Measurements from ENCODE around the gene HIVEP3.

Gene HIVEP3

DNA sequence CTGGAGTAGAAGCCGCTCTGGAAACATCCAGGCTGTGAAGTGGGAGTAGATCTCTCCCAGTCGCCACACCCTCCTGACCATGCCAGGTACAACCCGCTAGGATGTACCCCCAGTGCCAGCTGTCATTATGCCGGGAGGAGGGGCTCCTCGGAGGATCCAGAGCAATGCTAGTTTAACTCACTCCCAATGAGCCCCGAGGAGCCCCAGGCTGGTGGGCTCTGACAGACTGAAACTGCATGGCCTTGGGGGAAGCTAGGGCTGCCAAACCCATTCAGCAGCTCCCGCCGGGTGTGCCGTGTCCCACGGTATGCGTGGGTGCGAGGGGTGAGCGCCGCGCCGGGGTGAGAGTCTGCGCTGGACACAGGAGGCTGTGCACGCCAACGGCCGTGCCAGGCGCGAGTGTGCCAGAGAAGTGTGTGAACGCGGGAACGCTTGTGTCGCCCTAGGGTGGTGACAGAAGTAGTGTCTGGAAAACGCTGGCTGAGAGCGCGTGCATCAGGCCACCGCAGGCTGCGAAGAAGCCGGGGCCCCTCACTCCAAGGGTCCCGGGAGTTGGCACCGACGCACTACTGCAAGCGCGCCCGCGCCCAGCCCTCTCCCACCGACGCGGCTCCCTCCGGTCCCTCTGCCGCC is 257.2 kb downstream of the HIVEP3 start:
- peak; percentile 32 for DNase-seq

DNA sequence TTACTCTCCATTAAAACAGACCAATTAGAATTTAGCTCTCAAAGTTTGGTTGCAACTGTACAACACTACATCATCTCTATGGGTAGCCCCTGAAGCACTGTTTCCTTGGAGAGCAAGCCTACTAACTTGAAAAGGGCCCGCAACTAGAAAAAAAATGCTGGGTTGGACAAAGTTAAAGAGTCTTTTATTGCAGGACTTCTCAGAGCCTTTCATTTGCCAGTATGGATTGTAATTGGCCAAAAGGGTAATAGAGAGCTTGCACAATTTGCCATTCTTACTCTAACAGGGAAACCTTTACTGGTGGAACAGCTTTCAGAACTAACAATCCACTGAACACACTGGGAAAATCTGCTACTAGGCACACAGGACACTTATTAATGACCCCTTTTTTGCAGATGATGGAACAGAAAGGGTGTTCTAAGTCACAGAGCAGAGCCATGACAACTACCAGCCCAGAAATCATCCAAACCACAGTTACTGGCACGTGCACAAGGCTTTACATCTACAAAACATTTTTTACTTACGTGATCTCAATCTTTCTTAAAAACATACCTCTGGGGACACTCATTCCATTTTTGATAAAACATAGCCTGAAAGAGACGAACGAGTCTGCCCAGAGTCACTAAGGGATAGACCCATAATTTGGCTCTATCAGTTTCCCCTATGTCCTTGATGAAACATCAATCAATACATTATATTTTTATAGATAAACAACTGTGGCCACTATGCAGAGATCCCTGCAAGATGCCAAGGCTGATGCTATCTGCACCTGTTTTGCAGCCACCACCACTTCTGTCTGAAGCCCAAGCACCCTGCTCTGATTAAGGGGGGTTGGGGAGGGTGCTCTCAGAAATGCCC is 257.9 kb downstream of the HIVEP3 start:
- DNase-seq: no peak

DNA sequence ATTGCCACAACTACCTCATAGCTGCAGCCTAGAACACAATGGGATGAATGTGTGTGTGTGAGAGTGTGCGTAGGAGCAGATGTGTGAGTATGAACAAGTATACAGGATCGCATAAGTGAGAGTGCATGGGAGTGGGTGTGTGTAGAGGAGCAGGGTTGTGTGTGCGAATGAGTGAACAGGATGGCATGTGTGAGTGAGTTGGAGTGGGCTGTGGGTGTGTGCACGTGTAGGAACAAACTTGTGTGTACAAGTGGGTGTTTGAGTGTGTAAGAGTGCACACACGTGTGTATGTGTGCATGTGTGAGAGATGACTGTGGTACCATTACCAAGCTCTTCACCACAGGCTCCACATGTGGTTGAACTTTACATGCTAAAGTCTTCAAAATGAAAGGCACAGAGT is 258.8 kb downstream of the HIVEP3 start:
- DNase-seq: no peak

DNA sequence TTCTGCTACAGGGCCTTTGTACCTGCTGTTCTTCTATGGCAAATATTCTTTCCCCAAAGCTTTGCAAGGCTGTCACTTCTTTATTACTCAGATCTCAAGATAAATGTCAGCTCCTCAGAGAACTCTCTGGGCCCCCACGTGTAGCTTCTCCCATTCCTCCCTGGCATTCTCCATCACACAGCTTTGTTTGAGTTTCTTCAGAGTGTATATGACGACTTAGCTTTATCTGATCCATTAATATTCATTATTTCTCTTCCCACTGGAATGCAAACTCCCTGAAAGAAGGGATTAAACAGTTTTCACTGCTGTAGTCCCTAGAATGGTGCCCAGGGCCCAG is 259.6 kb downstream of the HIVEP3 start:
- DNase-seq: no peak

DNA sequence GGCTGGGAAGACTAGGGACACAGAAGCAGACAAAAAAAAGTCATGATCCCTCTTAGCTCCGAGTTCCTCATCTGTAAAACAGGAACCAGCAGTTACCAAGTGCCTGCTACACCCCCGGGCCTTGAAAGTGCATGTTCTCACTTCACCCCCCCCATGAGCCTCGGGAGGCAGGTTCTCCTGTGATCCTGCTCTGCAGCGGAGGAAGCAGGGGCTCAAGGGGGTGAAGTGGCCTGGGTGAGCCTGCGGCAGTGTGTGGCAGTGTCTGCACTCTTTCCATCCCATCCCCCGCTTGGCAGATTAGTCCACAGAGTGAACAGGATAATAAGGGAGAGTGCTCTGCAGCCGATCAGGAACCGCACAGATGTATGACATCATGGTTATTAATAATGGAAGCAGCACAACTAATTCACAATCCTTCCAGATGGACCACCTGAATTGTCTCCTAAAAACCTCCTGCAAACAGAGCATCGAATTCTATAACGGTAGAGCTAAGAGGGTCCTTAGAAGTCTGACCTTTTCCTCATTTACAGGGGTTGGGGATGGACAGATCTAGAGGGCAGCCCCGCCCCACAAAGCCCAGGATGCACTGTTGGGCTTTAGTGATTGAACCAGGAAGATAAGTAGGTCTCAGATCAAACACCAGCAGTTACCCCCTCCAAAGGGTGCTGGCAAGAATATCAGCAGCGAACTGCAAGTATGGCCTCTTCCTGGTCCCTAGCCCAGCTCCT is 260.1 kb downstream of the HIVEP3 start:
- no peak for DNase-seq

DNA sequence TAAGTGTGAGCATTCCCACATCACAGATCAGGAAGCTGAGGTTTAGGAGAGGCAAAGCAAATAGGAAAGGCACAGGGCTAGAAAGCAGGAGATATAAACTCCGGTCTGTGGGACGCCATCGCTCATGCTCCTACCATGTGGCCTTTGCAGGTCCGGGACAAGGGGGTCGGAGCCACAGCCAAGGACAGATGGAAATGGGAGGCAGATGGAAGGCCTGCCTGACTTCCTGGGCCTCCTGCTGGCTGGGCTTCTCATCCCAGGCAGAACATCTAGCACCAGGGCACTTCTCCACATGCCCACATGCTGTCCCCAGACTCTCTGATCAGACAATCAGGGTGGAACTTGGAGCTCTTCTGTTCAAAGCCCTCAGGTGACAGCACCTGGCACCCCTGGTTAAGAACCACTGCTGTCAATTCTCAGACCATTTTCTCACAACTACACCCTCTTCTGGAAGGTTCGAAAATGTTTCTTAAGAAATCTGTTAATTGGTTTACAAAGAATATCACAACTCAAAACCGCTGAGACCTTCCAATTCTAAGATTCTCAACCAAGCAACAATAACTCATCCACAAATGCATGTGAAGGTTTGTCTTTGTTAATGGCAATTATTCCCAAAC is 260.9 kb downstream of the HIVEP3 start:
- no peak for DNase-seq

DNA sequence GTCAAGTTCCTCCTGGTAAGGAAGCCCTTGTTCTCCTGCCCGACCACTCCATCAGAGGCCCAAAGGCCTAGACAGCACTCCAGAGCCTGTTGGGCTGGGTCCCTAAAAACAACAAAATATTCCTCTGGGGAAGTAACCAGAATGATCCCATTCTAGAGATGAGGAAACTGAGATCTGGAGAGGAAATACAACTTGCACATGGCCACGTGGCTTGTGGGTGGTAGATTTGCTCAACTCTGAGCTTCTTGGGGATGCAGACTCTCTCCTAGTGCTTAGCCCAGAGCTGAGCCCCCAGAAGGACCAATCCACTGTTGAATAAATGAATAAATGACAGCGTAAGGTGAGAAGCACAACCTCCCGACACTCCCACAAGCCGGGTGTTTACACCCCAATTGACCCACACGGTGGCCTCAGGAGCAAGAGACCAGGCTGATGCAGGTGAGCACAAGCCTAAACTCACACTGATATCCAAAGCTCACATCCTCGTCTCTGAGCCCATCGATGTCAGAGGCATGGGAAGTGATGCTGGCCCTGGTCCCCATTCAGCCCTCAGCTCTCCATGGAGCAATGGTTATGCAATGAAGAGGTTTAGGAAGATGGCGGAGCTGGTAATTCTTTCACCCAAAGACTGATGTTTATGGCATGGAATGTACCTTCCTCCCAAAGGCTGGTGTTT is 261.8 kb downstream of the HIVEP3 start:
- no peak for DNase-seq

DNA sequence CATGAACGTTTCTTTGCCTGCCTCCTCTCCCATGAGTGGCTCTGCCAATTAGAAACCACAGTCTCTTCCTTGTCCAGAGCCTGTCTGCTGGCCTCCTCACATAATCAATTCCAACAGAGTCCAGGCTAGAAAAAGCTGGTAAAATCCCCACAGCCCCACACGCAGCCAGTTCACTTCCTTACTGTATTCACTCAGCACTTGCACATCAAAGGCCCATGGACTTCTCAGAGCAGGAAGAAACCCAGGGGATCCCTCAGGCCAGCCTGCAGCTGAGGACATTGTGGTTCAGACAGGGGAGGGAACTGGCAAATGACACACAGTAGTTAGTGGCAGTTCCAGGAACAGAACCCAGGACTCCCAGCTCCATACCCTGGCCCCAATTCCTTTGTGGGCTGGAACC is 262.7 kb downstream of the HIVEP3 start:
- DNase-seq: no peak

DNA sequence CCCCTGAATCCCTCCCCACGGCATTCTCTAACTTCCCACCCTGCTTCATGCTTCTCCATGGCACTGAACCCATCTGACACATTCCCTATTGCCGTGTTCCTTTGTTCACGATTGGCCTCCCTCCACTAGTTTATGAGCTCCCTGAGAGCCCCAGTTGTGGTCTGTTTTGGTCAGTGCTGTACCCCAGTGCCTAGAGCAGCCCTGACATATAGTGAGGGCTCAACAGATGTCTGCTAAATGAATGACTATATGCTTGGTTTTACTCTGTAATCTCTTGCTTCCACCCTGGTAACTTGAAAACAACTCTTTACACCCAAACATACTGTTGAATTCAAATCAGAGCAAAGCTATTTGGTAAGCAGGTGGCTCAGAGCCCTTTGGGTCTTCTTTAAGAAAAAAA is 263.1 kb downstream of the HIVEP3 start:
- no peak for DNase-seq

DNA sequence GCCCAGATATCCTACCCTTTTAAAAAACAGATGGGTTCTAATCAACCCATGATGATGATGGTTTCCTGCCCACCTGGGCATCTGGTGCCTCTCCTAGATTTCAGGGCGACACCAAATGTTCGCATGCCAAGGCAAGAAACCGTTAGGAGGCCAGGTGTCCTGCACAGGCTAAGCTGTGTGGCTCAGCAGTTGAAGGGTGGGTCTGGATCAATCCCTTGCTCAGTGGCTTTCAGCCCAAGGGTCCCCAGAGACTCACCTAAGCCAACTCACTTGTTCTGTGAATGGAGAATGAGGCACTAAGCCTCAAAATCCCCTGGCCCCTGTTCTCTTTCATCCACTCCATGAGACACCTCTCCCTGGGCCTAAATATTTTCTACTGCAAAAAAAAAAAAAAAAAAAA is 265.1 kb downstream of the HIVEP3 start:
- no peak for DNase-seq

DNA sequence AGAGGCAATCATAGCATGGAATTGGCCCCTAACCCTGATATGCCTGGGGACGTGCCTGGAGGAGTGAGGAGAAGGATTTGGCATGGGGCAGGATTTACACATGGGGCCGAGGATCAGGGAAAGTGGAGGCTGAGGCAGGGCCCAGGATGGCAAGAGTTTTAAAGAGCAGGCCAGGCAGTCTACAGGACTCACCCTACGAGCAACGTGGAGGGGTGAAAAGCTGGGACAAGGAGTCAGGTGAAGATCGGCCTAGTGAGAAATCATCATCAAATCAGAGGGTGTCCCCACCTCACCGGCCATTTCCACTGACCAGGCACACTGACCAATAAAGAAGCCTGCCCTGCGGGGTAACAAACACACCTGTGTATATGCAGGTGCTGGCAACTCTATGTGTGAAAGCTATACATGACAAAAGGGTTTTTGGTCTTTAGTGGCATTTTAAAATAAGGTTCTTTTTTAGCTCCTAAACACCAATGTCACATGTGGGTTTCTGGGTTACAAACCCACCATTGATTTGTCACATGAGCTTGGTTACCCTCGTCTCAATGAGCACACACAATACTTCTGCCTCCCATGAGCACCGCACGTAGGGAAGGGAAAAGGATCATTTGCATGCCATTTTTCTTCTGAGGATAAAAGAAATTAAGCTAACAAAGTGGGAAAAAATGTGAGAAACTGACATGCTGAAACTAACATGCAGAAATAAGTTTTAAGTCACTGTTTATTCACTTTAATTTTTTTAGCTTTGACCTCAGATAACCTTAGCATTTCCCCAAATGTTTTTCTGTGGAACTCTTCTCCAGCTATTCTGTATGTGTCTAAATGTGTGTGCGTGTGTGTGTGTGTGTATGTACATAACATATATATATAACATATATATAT is 266.1 kb downstream of the HIVEP3 start:
- DNase-seq: no peak

DNA sequence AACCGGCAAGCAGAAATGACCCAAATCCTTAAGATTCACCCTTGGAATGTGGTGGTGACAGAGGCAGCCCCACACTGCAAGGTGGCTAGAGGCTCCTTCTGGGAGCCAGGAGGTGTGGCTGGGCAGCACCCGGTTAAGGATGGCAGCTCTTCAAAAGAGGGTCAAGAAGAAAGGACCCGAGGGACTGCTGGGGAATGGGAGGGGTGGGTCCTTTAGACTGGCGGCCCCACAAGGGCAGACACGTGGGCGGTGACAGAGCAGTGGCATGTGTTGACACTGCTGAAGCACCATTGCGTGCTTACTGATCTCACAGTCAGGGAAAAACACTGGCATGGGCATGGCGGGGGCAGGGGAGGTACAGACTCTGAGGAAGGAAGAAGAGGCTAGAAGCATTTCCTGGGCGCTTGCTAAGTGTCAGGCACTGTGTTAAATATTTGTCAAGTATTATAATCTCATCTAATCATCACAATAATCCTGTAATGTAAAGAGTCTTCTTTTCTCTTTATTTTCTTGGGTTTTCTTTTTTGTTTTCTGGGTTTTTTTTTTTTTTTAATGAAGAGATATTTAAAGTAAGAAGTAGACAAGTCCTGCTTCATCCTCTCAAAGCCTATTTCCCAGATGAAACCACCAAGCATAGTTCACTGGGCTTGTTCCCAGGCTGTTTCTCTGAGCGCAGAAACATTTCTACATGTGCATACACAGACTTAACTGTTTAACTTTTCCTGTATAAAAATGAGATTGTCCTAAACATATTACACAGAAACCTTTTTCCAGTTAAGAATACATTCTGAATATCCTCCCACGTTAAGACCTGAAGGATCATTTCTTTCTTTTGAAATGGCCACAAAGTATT is 268.5 kb downstream of the HIVEP3 start:
- DNase-seq: peak; percentile 49

DNA sequence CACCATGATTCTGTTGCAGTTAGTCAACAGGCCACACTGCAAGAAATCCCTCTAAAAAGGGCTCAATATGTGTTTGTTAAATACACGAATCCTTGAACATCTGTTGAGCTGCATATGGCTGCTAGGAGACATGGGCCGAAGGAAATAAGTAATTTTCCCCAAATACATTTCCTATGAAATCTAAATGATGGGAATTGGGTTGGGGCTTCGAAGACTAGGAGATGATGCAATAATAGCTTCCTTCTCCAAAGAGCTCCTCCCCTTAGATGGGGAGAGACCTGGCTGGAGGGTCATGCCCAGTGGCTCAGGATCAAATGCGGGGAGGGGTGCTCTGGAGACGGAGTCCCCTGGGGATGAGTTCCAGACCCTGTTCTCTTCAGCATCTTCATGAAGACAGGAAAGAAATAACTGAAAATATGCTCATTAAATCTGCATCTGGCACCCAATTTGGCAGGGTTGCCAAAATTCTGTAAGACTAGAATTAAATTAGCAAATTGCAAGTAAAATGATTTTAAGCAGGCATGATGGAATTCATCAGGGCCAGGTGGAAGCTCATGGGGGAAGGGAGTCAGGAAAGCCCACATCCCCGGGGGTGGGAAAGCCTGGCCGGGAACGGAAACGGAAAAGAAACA is 269.2 kb downstream of the HIVEP3 start:
- no peak for DNase-seq

DNA sequence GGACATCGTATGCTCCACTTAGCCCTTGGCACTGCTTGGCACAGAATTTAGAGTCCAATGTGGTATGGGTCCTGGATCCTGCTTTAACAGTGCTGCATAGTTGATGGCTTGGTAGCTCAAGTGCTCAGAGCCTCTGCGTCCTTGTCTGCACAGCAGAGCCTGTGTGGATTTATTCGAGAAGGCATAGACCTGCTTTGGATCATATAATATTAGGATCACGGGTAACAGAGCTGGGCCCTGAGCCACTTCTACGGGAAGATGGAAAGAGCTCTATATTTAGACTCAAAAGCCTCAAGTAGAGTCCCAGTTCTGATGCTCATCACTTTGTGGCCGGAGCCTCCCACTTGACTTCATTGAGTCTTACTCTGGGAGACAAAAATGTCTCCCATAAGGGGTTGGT is 269.9 kb downstream of the HIVEP3 start:
- DNase-seq: no peak

DNA sequence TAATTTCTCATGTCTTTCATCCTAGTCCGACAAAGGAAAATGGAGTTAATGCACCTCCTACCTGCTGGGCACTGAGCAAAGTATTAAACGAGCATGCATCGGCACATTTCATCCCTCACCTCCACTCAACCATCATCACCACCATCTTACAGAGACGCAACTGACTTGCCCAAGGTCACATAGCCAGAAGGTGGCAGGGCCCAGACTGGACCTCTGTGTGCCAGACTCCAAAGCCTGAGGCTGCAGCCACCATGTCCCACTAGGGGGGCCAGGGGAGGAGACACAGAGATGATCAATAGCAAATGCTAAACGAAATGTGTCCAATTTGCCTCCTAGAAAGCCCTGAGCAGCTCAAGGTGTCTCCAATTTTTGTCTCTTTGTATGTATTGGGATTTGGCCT is 270.5 kb downstream of the HIVEP3 start:
- DNase-seq: no peak

DNA sequence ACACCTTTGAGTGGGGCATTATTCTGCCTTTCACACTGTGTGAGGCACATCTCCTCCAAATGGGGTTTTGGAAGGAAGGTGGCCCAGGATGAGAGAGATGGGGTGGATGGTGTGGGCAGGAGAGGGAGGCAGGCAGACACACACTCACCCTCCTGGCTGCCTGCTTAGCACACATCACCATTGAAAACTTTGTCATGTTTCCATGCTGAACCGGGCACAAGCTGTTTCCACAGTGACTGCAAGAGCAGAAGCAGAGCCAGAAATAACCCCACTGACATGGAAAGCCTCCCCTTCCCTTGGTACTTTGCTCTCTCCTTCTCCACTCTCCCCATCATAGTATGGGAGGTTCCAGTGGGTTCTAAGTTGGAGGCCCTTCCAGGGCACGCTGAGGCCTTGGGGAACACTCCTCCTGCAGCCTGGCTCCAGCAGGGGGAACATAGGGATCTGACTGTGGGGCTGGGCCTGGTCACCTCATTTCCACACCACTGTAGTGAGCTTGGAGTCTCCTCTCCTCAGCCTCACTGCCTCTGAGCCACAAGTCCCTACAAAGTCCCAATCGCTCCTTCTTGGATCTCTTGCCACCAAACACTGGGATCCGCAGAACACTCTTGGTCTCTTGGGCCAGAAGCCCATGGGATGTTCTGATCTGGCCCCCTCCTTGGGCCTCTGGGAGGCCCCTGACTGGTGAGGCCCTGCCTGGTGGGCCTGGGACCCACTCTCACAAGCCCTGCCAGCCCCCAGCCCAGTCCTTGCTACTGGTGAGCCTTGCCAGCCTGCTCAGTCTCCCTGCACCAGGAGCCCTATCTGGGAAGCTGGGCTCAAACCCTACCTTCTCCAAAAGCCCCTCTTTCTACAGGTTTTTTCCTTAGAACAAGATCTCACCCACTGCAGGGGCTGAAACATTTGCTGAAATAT is 271.2 kb downstream of the HIVEP3 start:
- DNase-seq: no peak

DNA sequence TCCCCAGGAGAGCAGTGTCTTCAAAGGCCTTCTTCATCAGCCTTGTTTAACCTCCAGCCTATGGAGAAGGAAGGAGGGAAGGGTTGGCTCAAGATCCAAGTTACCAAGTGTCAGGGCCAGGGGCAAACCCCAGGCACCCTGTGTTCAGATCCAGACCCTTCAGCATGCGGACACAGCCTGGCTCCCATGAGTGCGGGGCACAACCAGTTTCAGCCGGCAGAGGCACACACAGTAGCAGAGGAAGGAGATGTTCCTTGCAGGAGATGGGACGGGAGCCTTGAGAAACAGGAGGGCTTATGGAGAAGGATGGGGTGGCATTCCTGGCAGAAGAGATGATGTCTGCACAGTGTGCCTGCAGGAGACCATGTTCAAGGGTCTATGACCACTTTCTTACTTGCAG is 272.5 kb downstream of the HIVEP3 start:
- DNase-seq: no peak

DNA sequence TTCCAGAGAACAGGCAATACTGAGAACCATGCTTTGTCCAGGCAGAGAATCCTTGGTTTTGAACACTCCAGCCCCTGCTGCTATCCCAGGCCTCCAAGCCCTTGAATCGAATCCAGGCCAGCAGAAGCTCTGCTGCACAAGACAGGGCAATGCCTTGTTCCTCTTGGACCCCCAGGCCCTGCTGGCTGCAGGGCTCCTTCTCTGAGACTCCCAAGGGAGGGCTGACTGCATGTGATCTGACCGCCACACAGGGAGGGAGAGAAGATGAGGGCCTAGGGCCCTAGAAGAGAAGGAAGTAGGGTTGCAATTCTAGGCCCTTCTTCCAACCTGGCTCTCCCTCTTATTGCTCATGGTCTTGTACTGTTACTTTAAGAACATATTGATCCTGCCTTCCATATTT is 273.7 kb downstream of the HIVEP3 start:
- DNase-seq: no peak

Measured in stimulated activated CD4-positive, alpha-beta T cell treated with anti-CD3 and anti-CD28 coated beads, Interleukin-4, amount 100 ng/mL, for 1 hour (primary cell).